Ishikawa (cell line): Measurements from ENCODE around the gene NDUFC1.

Source experiments
- CEBPB ChIP-seq: IDR thresholded peaks from 2 replicates; pipeline ENCODE4 v1.6.1; 2012
- CREB1 ChIP-seq: IDR thresholded peaks from 2 replicates; pipeline ENCODE4 v1.6.1; 2012; ENCODE audit warnings: low read depth
- EGR1 ChIP-seq: IDR thresholded peaks from 2 replicates; pipeline ENCODE4 v1.6.1; 2012
- EP300 ChIP-seq: IDR thresholded peaks from 2 replicates; pipeline ENCODE4 v1.6.1; 2012; ENCODE audit warnings: borderline replicate concordance
- FOXM1 ChIP-seq: IDR thresholded peaks from 2 replicates; pipeline ENCODE4 v1.6.1; 2012; ENCODE audit warnings: low read depth, borderline replicate concordance
- NFIC ChIP-seq: IDR thresholded peaks from 2 replicates; pipeline ENCODE4 v1.6.1; 2012
- RAD21 ChIP-seq: IDR thresholded peaks from 2 replicates; pipeline ENCODE4 v1.6.1; 2012; ENCODE audit warnings: low read depth
- TAF1 ChIP-seq: IDR thresholded peaks from 2 replicates; pipeline ENCODE4 v1.6.1; 2012; ENCODE audit warnings: low read depth, mild to moderate bottlenecking
- TCF12 ChIP-seq: IDR thresholded peaks from 2 replicates; pipeline ENCODE4 v1.6.1; 2012; ENCODE audit warnings: low read depth
- TEAD4 ChIP-seq: IDR thresholded peaks from 2 replicates; pipeline ENCODE4 v1.6.1; 2012
- YY1 ChIP-seq: IDR thresholded peaks from 2 replicates; pipeline ENCODE4 v1.6.1; 2012; ENCODE audit warnings: low read depth
- ZBTB7A ChIP-seq: IDR thresholded peaks from 2 replicates; pipeline ENCODE4 v1.6.1; 2012; ENCODE audit warnings: low read depth
- TF ChIP-seq, protein P1 (sequence below): IDR thresholded peaks from 2 replicates; pipeline ENCODE4 v1.6.1; 2012
- TF ChIP-seq, protein P2 (sequence below): IDR thresholded peaks from 2 replicates; pipeline ENCODE4 v1.6.1; 2012
- TF ChIP-seq, protein P3 (sequence below): IDR thresholded peaks from 2 replicates; pipeline ENCODE4 v1.6.1; 2012; ENCODE audit warnings: low read depth, mild to moderate bottlenecking

Gene NDUFC1

DNA sequence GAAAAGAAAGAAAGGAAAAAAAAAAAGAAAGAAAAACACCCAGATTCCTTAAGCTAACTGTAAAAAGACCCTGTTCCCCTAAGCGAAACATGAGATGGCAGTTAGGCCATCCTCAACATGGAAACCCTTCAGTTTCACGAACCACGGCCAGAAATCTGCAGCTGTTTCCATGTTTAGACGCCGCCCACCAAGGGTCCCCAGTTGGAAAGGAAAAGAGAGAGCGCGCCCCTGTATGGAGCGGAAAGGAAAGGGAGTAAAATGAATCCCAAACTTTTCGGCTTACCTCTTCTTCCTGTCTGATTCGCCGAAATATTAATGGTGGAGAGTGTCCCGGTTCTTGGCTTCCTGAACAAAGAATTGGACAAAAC, 60.5 kb downstream of the NDUFC1 start:
- no peak for TF ChIP-seq YY1
- TF ChIP-seq, protein P1, sequence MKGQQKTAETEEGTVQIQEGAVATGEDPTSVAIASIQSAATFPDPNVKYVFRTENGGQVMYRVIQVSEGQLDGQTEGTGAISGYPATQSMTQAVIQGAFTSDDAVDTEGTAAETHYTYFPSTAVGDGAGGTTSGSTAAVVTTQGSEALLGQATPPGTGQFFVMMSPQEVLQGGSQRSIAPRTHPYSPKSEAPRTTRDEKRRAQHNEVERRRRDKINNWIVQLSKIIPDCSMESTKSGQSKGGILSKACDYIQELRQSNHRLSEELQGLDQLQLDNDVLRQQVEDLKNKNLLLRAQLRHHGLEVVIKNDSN, result no peak
- TF ChIP-seq ZBTB7A, result no peak
- TF ChIP-seq, protein P2, sequence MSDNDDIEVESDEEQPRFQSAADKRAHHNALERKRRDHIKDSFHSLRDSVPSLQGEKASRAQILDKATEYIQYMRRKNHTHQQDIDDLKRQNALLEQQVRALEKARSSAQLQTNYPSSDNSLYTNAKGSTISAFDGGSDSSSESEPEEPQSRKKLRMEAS, result no peak
- TF ChIP-seq, protein P3, sequence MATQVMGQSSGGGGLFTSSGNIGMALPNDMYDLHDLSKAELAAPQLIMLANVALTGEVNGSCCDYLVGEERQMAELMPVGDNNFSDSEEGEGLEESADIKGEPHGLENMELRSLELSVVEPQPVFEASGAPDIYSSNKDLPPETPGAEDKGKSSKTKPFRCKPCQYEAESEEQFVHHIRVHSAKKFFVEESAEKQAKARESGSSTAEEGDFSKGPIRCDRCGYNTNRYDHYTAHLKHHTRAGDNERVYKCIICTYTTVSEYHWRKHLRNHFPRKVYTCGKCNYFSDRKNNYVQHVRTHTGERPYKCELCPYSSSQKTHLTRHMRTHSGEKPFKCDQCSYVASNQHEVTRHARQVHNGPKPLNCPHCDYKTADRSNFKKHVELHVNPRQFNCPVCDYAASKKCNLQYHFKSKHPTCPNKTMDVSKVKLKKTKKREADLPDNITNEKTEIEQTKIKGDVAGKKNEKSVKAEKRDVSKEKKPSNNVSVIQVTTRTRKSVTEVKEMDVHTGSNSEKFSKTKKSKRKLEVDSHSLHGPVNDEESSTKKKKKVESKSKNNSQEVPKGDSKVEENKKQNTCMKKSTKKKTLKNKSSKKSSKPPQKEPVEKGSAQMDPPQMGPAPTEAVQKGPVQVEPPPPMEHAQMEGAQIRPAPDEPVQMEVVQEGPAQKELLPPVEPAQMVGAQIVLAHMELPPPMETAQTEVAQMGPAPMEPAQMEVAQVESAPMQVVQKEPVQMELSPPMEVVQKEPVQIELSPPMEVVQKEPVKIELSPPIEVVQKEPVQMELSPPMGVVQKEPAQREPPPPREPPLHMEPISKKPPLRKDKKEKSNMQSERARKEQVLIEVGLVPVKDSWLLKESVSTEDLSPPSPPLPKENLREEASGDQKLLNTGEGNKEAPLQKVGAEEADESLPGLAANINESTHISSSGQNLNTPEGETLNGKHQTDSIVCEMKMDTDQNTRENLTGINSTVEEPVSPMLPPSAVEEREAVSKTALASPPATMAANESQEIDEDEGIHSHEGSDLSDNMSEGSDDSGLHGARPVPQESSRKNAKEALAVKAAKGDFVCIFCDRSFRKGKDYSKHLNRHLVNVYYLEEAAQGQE, result no peak
- TF ChIP-seq CREB1, result no peak
- TF ChIP-seq EGR1, result no peak
- TF ChIP-seq CEBPB, result no peak
- no peak for TF ChIP-seq TEAD4
- TF ChIP-seq TAF1, result no peak
- no peak for TF ChIP-seq TCF12
- TF ChIP-seq NFIC, result no peak
- no peak for TF ChIP-seq RAD21
- TF ChIP-seq EP300, result no peak
- TF ChIP-seq FOXM1, result no peak

DNA sequence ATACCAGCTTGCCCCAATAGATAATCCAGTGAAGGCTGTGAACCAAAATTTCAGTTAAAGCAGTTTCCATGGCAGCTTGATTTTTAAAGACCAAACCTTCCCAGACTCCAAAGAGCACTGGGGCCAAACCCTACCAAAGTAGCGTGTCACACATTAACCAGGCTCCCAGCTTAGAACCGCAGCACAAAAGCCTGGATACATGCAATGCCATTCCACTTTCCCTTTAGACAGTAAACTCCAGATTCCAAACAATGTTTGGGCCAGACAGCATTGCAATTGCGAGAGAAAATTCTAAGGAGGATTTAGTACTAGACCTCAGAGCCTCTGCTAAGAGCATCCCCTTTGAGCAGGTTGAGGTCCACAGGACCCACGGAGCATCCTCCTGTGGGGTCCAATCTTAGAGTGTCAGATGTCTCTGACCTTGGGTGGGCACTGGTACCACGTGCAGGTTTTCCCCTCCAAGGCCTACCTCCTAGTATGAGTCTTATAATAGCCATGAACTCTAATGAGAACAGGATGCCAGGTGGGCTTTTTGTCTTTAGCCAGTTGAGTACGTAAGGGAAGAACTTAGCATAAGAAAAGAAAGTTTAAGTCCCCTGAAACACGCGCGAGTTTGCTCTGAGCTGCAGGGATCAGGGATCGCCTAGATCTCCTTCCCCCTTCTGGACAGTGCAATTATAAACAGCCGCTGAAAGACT, 61.0 kb downstream of the NDUFC1 start:
- TF ChIP-seq RAD21 (no peak), CEBPB (no peak), ZBTB7A (no peak), YY1 (no peak), TAF1 (no peak)
- TF ChIP-seq, protein P1, result no peak
